Ascending aorta (tissue), 2 donors: ENCODE results near the gene C10orf88. TPM values are rescaled to one million over a fixed set of nuclear protein-coding genes. Genes with fewer than 3 reads are reported as not detected.

ENCODE experiments used
- DNase-seq, 2 donors: peaks; one replicate each; pipeline ENCODE4 v3.0.0-alpha.2; 2019; ENCODE audit warnings: low spot score in 2 of 2
- H3K27ac ChIP-seq, 2 donors: fragments of 200-600 bp; sonication (generic); one replicate each; pipeline ENCODE4 v1.5.1; 2016 to 2017; ENCODE audit warnings: mild to moderate bottlenecking in 1 of 2
- H3K27me3 ChIP-seq: fragments of 200-600 bp; sonication (generic); one replicate; pipeline ENCODE4 v1.5.1; 2017
- H3K36me3 ChIP-seq, 2 donors: fragments of 200-600 bp; sonication (generic); one replicate each; pipeline ENCODE4 v1.5.1; 2016
- H3K4me1 ChIP-seq, 2 donors: fragments of 200-600 bp; sonication (generic); one replicate each; pipeline ENCODE4 v1.5.1; 2016 to 2017; ENCODE audit warnings: mild to moderate bottlenecking in 1 of 2
- H3K4me3 ChIP-seq, 2 donors: fragments of 200-600 bp; sonication (generic); one replicate each; pipeline ENCODE4 v1.5.1; 2016 to 2017; ENCODE audit warnings: mild to moderate bottlenecking in 1 of 2
- H3K9me3 ChIP-seq, 2 donors: fragments of 200-600 bp; sonication (generic); one replicate each; pipeline ENCODE4 v1.5.1; 2016
- CTCF ChIP-seq, 3 experiments: fragments of 200-600 bp in 2 of 3; fragments of 450-650 bp in 1 of 3; sonication (generic) in 2 of 3; IDR thresholded peaks; one replicate each; pipeline ENCODE4 v1.5.1; 2016 to 2019; ENCODE audit warnings: antibody characterized with exemption in 3 of 3, mild to moderate bottlenecking in 1 of 3, moderate library complexity in 1 of 3
- intact Hi-C: fragments of 100-400 bp; cut with DNase I; formaldehyde crosslinking; loops from one replicate; pipeline ENCODE4 v1.15.1; 2023
- total RNA-seq: library from RNA; depleted of rRNA; stranded (reverse); fragments of >200 nt; gene quantifications from one replicate; pipeline ENCODE4 v1.1.0, GENCODE V29; 2016

Gene C10orf88
- total RNA-seq, 1 donor from 2014 or later: 1.3 TPM

GRCh38 chr10:122882766-122883165, 71.3 kb downstream of the C10orf88 start:
- H3K4me3 ChIP-seq: no peak overlapping the region
- TF ChIP-seq CTCF (IDR thresholded peaks at IDR 0.05): no peak
- peaks cover 0 to 2% of the 10 kb centered on the region in 2 donors for H3K4me1 ChIP-seq
- H3K27ac ChIP-seq: no peak overlapping the region
- DNase-seq: no peak
- intact Hi-C loops: no loop called here
- no peaks in the 10 kb centered on the region for H3K27me3 ChIP-seq
- H3K9me3 ChIP-seq: no peaks in the 10 kb centered on the region
- no peaks in the 10 kb centered on the region for H3K36me3 ChIP-seq

Other genes with a start within 250 kb of the C10orf88 start
- not detected for gene CUZD1, start 108.4 kb downstream of the C10orf88 start, total RNA-seq
- not detected for gene FAM24B, start 74.6 kb downstream of the C10orf88 start, total RNA-seq
- gene FAM24A, start 43.6 kb downstream of the C10orf88 start, total RNA-seq: not detected
- gene PSTK, start 26.2 kb upstream of the C10orf88 start, total RNA-seq: not detected
- 4.3 TPM for gene IKZF5, start 54.6 kb upstream of the C10orf88 start, total RNA-seq
- gene ACADSB, start 54.8 kb upstream of the C10orf88 start, total RNA-seq: 1.8 TPM
- not detected for gene HMX3, start 181.7 kb upstream of the C10orf88 start, total RNA-seq
- not detected for gene HMX2, start 193.9 kb upstream of the C10orf88 start, total RNA-seq
- 12.2 TPM for gene BUB3, start 200.2 kb upstream of the C10orf88 start, total RNA-seq